Panc1 (cell line): ENCODE data around the gene ERGIC1.

Experiments used
- POLR2AphosphoS5 ChIP-seq: IDR thresholded peaks from 2 replicates; pipeline ENCODE4 v1.6.1; 2012; ENCODE audit warnings: mild to moderate bottlenecking, low read depth, low read length, moderate library complexity
- SIN3A ChIP-seq: IDR thresholded peaks from 2 replicates; pipeline ENCODE4 v1.6.1; 2012; ENCODE audit warnings: low read depth, mild to moderate bottlenecking, low read length, moderate library complexity, borderline replicate concordance; ENCODE audit not compliant: insufficient read depth
- TF ChIP-seq, protein P1 (sequence below), 2 experiments: IDR thresholded peaks; 2 replicates each; pipeline ENCODE4 v1.6.1; 2011 to 2012; ENCODE audit warnings: low read depth in 2 of 2, control low read depth in 1 of 2, low read length in 1 of 2, mild to moderate bottlenecking in 1 of 2, moderate library complexity in 1 of 2; ENCODE audit not compliant: insufficient read depth in 1 of 2
- TF ChIP-seq, protein P2 (sequence below): fragments of 450-650 bp; IDR thresholded peaks from 2 replicates; pipeline ENCODE4 v1.5.1; 2017; ENCODE audit warnings: mild to moderate bottlenecking

DNA sequence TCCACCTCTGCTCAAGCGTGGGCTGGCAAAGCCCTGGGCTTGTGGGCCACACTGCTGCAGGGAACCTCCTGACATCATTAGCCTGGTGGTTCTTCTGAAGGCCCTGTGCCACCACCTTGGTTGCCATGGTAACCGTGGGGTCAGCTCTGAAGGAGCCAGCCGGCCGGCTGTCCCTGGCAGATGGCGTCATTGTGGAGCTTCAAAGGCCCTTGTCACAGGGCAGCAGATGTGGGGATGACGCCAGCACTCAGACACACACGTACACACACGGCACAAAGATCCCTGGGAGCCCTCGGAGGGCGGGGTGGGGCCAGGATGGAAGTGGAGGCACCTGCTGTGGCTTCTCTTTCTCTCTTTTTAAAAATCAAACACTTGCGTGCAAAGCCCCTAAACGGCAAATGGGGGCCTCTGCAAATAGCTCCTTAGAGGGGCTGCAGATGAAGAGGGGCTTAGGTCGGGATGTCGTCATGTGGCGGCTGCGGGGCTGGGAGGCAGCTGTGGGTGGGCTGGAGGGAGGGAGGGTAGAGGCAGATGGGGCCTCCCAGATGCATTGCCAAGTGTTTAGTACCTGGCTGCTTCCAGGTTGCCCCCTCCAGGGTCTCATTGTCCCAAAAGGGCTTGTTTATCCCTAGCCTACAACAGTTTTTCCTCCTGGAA is 105.7 kb downstream of the ERGIC1 start:
- TF ChIP-seq POLR2AphosphoS5 (no peak), SIN3A (no peak)
- TF ChIP-seq, protein P1, sequence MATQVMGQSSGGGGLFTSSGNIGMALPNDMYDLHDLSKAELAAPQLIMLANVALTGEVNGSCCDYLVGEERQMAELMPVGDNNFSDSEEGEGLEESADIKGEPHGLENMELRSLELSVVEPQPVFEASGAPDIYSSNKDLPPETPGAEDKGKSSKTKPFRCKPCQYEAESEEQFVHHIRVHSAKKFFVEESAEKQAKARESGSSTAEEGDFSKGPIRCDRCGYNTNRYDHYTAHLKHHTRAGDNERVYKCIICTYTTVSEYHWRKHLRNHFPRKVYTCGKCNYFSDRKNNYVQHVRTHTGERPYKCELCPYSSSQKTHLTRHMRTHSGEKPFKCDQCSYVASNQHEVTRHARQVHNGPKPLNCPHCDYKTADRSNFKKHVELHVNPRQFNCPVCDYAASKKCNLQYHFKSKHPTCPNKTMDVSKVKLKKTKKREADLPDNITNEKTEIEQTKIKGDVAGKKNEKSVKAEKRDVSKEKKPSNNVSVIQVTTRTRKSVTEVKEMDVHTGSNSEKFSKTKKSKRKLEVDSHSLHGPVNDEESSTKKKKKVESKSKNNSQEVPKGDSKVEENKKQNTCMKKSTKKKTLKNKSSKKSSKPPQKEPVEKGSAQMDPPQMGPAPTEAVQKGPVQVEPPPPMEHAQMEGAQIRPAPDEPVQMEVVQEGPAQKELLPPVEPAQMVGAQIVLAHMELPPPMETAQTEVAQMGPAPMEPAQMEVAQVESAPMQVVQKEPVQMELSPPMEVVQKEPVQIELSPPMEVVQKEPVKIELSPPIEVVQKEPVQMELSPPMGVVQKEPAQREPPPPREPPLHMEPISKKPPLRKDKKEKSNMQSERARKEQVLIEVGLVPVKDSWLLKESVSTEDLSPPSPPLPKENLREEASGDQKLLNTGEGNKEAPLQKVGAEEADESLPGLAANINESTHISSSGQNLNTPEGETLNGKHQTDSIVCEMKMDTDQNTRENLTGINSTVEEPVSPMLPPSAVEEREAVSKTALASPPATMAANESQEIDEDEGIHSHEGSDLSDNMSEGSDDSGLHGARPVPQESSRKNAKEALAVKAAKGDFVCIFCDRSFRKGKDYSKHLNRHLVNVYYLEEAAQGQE (IDR thresholded peaks at IDR 0.05; ENCODE audit: insufficient read depth in 1 of 2, low read depth in 2 of 2, low read length in 1 of 2), result no peak
- TF ChIP-seq, protein P2, sequence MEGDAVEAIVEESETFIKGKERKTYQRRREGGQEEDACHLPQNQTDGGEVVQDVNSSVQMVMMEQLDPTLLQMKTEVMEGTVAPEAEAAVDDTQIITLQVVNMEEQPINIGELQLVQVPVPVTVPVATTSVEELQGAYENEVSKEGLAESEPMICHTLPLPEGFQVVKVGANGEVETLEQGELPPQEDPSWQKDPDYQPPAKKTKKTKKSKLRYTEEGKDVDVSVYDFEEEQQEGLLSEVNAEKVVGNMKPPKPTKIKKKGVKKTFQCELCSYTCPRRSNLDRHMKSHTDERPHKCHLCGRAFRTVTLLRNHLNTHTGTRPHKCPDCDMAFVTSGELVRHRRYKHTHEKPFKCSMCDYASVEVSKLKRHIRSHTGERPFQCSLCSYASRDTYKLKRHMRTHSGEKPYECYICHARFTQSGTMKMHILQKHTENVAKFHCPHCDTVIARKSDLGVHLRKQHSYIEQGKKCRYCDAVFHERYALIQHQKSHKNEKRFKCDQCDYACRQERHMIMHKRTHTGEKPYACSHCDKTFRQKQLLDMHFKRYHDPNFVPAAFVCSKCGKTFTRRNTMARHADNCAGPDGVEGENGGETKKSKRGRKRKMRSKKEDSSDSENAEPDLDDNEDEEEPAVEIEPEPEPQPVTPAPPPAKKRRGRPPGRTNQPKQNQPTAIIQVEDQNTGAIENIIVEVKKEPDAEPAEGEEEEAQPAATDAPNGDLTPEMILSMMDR, result no peak
